GM10847 (cell line): ENCODE measurements around the gene DDX28.

Experiments
- POLR2A ChIP-seq: IDR thresholded peaks from 2 replicates; pipeline ENCODE4 v1.6.1; 2011; ENCODE audit not compliant: insufficient read length; ENCODE audit errors: extremely low read depth

Gene DDX28

GRCh38 chr16:68055395-68055794, 32.4 kb upstream of the DDX28 start:
- no peak for TF ChIP-seq POLR2A

- no peak for TF ChIP-seq POLR2A
Measured at GRCh38 chr16:68049449-68049848, 26.4 kb upstream of the DDX28 start.

GRCh38 chr16:68047987-68048386, 25.0 kb upstream of the DDX28 start:
- TF ChIP-seq POLR2A: no peak

- no peak for TF ChIP-seq POLR2A
Measured at GRCh38 chr16:68046106-68046505, 23.1 kb upstream of the DDX28 start.

GRCh38 chr16:68041783-68042182, 18.8 kb upstream of the DDX28 start:
- TF ChIP-seq POLR2A: no peak

GRCh38 chr16:68040506-68041288, 17.7 kb upstream of the DDX28 start:
- no peak for TF ChIP-seq POLR2A

GRCh38 chr16:68037841-68038597, 15.0 kb upstream of the DDX28 start:
- no peak for TF ChIP-seq POLR2A

GRCh38 chr16:68035227-68035626, 12.2 kb upstream of the DDX28 start:
- no peak for TF ChIP-seq POLR2A

- no peak for TF ChIP-seq POLR2A
Measured at GRCh38 chr16:68033101-68033500, 10.1 kb upstream of the DDX28 start.

- TF ChIP-seq POLR2A: no peak
Measured at GRCh38 chr16:68031951-68032350, 8.9 kb upstream of the DDX28 start.

GRCh38 chr16:68028996-68029395, 6.0 kb upstream of the DDX28 start:
- TF ChIP-seq POLR2A: no peak

- no peak for TF ChIP-seq POLR2A
Measured at GRCh38 chr16:68022278-68022727, 729 bp downstream of the DDX28 start.

- no peak for TF ChIP-seq POLR2A
Measured at GRCh38 chr16:68021490-68021889, 1.5 kb downstream of the DDX28 start.

GRCh38 chr16:68019167-68019680, 3.8 kb downstream of the DDX28 start:
- TF ChIP-seq POLR2A: no peak

- TF ChIP-seq POLR2A: no peak
Measured at GRCh38 chr16:68015681-68016080, 7.4 kb downstream of the DDX28 start, which contains the start of gene DPEP2NB. TSS of gene DPEP2NB (minus strand) at chr16:68015911. CDS start at chr16:68015770, 141 bp downstream.

- no peak for TF ChIP-seq POLR2A
Measured at GRCh38 chr16:68013440-68013839, 9.6 kb downstream of the DDX28 start.
